Measurements from ENCODE around the gene STK11IP.

The STK11IP gene

DNA sequence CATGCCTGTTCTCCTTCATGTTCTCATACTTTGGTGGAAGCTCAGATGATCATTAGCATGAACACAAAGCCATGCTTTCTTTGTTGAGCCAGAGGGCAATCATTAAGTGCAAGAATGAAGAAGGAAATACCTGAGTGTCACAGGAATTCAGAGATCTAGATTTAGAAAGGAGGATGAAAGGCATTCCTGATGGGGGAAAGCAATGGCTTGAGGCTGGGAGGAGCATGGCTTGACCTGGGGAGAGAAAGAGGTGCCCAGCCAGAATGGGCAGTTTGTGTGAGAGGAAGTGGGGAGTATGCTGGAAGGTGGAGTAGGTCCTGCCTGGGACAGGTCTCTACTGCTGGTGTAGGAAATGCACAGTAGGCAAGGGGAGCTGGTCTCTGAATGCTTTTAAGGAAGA is 64.9 kb downstream of the STK11IP start:
- DNase-seq = no peak

GRCh38 chr2:219663116-219663762 is 65.6 kb downstream of the STK11IP start:
- no peak for DNase-seq

DNA sequence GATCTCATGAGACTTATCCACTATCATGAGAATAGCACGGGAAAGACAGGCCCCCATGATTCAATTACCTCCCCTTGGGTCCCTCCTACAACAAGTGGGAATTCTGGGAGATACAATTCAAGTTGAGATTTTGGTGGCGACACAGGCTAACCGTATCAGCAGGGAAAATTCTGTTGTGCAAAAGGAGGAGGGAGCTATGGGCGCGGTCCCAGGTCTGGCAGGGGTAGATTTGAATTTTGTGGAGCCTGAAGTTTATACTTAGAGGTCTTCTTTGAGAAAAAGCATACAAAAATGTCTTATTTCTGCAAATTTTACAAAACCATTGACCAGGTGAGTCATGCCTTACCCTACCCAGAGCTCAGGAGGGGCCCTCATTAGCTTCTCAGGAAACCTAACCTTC is 66.4 kb downstream of the STK11IP start:
- DNase-seq = no peak

DNA sequence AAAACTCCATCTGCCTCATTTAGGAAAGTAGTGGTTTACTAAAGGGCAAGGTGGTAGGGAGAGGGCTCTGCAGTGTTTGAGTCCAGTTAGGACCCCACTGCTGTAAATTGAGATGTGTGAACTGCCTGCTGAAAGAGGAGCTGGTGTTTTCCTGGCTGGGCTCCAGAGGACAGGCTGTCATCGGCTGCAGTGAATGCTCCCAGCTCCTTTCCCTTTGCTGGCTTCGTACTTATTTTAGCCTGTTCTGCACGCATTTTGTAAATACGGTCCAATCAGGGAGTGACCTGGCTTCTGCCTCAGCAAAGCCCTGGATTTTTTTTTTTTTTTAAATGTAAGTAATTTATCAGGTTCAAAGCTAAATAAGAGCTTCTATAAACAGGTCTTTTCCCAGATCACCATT is 67.3 kb downstream of the STK11IP start:
- DNase-seq = no peak

- no peak for DNase-seq
Measured at GRCh38 chr2:219665926-219666325, 68.3 kb downstream of the STK11IP start.

Data from stimulated activated CD4-positive, alpha-beta T cell treated with anti-CD3 and anti-CD28 coated beads, Interleukin-4, amount 100 ng/mL, for 4 hours (primary cell).